Stimulated activated CD4-positive, alpha-beta T cell treated with anti-CD3 and anti-CD28 coated beads, Interleukin-15, amount 100 ng/mL, for 48 hours (primary cell): ENCODE measurements around the gene ZC3H7A.
A peak's percentile ranks its signal among the peaks of the same experiment; 100 is the strongest.

Experiments used
- DNase-seq, 2 donors: peaks; one replicate each; pipeline ENCODE4 v3.0.0-alpha.2; 2020; ENCODE audit warnings: low read depth in 2 of 2

The ZC3H7A gene

GRCh38 chr16:11779074-11779473 is 18.0 kb downstream of the ZC3H7A start:
- no peak for DNase-seq

DNA sequence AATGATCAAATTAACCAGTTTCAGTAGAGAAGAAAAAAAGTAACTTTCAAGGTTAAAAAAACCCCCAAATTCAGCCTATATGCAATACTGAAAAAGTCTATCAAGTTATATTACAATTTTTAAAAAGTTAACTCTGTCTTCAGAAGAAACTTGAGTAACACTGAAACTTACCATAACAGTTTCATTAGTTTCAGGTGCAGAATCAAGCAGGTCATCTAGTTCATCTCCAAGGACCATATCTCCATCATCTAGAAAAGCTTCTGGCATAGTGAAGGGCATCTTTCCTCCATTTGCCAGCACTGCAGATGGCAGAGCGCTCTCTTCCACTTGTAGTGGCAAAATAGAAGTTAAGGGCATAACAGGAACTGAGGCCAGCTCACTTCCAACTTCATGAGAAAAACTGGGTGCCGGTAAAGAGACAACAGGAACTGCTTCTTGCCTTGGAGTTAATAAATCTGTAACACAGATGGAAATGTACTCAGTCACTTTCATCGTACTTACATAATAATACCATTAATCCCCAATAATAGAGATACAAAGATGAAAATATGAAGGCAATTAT is 22.9 kb downstream of the ZC3H7A start:
- DNase-seq: no peak

DNA sequence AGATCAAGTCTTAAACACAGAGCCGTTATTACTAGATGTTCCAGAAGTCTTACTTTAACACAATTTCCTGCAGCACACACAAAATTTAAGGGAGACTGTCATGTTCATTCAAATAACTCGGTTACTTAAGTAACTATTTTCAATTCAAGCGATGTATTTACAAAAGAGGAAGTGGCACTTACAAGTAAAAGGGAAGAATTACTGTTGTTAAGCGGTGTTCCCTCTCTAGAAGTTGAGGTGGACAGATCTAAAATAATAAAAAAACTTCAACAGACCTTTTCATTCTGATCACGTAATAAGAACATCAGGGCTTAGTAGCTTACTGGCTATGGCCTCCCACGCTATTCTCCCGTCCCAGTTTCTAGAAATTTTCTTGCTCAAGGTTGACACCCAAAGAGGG is 28.2 kb downstream of the ZC3H7A start:
- DNase-seq: no peak

GRCh38 chr16:11762431-11762830 is 34.6 kb downstream of the ZC3H7A start:
- DNase-seq: no peak

DNA sequence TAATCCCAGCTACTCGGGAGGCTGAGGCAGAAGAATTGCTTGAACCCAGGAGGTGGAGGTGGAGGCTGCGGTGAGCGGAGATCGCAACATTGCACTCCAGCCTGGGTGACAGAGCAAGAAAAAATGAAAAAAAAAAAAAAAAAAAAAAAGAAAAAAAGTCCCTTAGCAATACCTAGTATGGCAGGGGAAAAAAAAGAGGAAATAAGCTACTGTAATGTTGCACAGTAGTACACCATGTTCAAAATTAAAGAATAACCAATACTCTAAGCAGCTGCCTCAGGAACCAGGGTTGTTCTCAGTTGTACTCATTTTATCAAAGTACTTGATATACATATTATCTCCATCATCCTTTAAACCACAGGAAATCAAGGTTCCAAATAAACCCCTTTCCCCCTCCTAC is 37.1 kb downstream of the ZC3H7A start:
- no peak for DNase-seq

- no peak for DNase-seq
Observed at GRCh38 chr16:11759163-11759834, 37.8 kb downstream of the ZC3H7A start.

DNA sequence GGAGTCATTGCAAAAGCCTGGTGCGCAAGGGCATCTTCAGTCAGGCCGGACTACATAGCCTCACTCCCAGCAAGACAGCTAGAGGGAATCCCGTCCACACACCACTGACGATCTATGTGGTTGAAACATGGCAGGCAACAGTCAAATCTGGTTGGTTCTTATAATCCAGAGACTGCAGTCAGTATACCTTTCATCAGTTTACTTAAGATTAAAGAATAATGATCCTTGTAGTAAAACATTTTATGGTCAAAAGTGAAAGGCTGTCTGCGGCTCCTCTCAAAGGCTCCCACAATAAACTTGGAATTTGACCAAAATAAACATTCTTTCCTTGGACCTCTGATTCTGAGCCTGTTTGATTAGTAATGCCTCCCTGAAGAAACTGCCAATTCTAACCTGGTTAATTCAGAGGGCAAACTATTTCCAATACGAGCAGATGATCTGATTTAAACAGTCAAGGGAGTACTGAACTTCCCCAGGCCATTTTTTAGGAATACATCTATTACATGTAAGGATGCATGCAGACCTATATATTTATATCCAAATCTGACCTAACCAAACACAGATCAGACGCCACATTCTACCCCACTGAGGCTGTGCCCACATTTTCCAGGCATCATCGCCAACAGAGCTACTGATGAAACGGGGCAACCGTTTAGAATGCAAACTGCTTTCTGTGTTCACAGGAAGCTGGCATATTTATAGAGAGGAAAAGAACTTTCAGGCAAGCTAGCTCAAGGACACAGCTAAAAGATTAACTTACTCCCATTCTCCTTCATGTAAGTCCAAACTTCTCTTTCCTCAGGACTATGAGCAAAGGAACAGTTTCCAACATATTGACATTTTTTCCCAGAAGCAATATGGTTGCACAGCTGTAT is 39.1 kb downstream of the ZC3H7A start:
- DNase-seq: no peak

- no peak for DNase-seq
Observed at GRCh38 chr16:11756248-11756647, 40.8 kb downstream of the ZC3H7A start.

- DNase-seq: no peak
Observed at GRCh38 chr16:11755022-11755760, 41.9 kb downstream of the ZC3H7A start.

GRCh38 chr16:11752856-11753255 is 44.2 kb downstream of the ZC3H7A start:
- DNase-seq: no peak

- DNase-seq: no peak
Observed at GRCh38 chr16:11750056-11750455, 47.0 kb downstream of the ZC3H7A start.

DNA sequence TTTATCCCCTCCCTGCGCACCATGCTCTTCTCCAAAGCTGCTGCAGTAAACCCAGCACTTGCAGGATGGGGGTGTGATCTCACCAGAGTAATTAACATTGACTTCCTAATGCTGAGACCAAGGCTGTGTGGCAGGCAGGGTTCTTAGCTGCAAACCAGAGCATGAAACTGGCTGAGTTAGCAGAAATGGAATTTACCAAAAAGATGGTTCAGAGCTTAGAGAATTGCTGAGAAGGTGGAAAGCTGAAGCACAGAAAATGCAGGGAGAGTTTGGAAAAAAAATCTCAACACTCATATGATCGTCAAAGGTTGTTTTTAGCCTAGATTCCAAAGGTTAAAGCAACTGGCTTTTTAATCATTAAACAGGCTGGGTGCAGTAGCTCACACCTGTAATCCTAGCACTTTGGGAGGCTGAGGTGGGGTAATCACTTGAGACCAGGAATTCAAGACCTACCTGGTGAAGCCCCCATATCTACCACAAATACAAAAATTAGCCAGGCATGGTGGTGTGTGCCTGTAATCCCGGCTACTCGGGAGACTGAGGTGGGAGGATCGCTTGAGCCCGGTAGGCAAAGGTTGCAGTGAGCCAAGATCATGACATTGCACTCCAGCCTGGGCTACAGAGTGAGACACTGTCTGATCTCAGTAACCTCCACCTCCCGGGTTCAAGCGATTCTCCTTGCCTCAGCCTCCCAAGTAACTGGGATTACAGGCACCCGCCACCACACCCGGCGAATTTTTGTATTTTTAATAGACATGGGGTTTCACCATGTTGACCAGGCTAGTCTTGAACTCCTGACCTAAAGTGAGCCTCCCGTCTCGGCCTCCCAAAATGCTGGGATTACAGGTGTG is 48.4 kb downstream of the ZC3H7A start:
- DNase-seq: no peak

- DNase-seq: no peak
Observed at GRCh38 chr16:11747949-11748403, 49.1 kb downstream of the ZC3H7A start.

- no peak for DNase-seq
Observed at GRCh38 chr16:11744075-11744470, 53.0 kb downstream of the ZC3H7A start.

GRCh38 chr16:11743308-11744074 is 53.6 kb downstream of the ZC3H7A start:
- no peak for DNase-seq

DNA sequence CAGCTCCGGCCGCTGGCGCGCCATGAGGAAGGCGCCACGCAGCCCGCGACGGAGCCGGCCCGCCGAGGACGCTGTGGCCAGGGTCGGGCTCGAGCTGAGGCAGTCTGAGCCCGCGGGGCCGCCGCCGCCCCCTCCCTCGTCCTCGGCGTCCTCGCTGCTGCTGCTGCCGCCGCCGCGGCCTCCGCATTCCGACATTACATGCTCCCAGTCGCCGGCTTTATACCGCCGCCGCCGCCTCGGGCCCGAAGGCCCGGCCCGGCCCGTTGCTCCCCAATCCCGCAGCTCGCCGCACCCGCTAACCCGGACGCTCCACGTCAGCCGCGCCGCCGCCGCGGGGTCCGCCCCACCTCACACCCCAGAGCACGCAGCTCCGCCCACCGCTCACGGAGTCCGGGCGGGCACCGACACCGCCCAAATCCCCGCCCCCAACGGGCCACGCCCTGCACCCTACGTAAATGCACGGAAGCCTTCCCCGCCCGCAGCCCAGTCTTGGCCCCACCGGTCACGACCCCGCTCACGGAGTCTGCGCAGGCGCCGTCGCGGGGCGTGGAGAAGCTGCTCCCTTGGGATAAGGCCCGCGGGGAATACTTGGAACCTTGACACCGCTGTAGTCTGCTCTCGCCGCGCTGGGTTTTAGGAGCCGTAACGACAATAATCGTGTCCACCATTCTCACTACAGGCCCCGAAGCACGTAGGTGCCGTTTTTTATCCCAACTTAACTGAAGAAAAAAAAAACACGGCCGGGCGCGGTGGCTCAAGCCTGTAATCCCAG is 54.3 kb downstream of the ZC3H7A start, which contains the start of gene TXNDC11:
Gene TXNDC11, minus strand, starts transcription at position 322 of the 772 bp plus-strand sequence. Its CDS starts 127 bp downstream, at position 195.
- DNase-seq: peak; percentile 97 to 99

GRCh38 chr16:11742093-11742535 is 54.9 kb downstream of the ZC3H7A start:
- DNase-seq: peak; percentile 9 to 19

- no peak for DNase-seq
Observed at GRCh38 chr16:11740567-11740966, 56.5 kb downstream of the ZC3H7A start.
